MV-4-11 (cell line): Measurements from ENCODE around the gene PTGER1.

Experiments
- DNase-seq: peaks from one replicate; lab custom pipeline; 2025; lab: John Stamatoyannopoulos, UW

PTGER1 gene

DNA sequence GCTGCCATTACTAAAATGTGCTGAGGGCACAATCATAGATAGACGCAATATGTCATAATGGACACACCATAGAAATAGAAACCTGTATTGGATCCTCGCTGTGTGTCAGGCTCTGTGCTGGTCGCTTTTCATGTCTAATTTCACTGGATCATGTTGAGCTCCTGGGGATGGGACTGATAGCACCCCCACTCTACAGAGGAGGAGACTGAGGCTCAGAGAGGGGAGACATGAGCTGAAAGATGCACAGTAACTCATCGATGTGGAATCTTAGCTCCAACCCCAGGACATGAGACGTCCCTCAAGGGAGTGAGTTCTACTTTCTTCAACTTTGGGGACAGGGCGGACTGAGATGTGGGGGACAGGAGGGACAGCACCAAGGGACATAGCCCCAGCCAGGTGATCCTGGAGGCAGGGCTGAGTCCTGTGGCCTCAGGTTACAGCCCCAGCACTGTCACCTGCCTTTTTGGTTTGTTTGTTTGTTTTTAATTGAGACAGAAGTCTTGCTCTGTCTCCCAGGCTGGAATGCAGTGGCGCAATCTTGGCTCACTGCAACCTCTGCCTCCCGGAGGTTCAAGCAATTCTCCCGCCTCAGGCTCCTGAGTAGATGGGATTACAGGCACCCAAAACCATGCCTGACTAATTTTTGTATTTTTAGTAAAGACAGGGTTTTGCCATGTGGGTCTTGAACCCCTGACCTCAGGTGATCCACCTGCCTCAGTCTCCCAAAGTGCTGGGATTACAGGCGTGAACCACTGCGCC lies 27.4 kb upstream of the PTGER1 start:
- no peak for DNase-seq

DNA sequence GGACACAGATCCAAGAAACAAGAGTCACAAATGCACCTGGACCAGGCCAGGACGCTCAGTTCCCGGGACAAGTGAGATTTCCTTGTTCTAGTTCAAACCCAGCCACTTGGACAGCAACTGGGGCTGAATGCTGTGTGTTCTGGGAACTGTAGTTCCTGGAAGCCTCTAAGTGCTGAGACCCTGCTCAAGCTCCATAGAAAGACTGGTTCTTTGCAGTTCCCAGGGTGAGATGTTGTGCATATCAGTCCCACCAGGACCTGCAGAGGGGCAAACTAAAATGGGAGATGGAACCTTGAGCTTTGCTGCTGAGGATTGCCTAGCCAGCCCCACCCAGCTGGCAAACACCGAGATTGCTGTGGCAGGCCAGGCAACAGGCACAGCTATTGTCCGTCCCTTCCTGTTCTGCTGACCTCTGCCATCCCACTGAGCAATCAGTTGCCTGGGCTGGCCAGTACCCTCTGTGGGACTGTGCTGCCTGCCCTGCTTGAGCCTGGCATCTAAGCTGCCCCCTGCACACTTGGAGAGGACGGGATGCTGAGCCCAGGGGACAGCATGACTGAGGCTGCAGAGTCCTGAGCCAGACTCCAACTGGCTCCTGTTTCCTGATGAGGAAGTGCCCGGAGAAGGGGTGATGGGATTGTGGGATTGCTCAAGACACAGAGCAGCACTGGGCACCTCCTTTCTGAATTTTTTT lies 22.2 kb upstream of the PTGER1 start:
- DNase-seq: peak; percentile 43

DNA sequence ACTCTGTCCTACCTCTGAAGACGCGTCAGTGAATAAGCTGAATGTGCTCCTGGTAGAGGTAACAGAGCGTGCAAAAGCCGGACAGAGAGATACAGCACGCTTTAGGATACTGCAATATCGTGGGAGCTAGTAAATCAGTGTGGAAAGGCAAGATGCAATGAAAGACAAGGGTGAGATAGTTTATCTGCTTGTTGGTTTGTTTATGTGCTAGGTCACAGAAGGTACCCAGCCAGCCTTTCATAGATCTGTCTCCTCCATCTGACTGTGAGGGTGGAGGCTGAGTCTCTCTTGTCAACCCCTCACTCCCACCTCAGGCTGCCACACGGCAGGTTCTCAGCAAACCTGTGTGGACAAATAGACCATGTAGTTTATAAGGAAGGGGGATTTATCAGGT lies 21.7 kb upstream of the PTGER1 start:
- DNase-seq: no peak

DNA sequence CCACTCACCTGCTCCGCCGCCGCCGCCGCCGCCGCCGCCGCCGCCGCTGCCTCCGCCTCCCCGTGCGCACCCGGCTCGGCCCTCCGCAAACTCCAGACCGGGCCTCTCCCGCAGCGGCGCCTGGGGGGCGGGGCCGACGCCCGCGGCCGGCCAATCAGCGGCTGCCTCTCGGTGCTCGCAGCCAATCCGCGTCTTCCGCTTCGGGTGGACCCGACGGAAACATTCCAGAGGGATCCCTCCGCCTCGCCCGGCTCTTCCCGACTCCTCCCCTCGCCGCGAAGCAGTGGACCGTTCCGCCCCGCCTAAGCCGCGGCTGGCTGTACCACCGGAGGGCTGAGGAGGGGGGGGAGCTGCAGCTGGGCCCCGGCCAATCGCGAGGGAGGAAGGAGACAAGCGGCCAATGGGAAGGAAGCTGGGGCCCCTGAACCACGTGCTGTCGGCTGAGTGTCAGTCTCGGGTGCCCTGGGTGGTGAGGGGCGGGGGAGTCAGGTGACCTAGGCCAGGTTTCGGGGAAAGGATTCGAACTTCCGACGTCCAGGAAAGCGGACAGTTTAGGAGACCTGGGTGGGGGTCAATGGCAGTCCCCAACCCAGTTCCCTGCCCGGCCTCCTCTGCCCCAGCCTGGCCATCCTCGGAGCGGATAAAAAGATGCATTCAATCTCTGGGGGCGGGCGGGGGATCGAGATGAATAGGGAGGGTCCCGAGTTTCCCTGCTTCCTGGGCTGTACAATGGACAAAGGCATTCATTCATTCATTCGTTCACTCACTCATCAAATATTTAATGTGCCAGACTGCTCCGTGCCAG lies 21.1 kb upstream of the PTGER1 start, which contains the start of gene GIPC1:
GIPC1 (minus strand) TSS at position 99 of the 805 bp plus-strand sequence. CDS start 13,151 bp downstream, outside the sequence.
- peak; percentile 92 for DNase-seq

DNA sequence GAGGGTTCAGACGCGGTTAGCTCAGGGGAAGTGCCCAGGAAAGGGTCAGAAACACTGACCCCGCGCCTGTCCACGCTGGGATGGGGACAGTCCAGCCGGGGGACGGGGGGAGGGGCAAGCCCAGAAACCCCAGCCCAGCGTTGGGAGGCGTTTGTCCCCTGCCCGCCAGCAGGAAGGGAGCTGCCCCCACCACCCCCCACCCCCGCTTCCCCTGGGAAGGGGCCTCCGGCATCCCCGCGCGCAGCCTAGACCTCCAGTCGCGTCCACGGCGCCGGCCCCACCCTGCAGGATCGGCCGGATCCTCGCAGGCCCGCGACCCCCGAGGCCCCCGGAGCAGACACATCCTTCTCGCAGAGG lies 20.5 kb upstream of the PTGER1 start:
- no peak for DNase-seq

DNA sequence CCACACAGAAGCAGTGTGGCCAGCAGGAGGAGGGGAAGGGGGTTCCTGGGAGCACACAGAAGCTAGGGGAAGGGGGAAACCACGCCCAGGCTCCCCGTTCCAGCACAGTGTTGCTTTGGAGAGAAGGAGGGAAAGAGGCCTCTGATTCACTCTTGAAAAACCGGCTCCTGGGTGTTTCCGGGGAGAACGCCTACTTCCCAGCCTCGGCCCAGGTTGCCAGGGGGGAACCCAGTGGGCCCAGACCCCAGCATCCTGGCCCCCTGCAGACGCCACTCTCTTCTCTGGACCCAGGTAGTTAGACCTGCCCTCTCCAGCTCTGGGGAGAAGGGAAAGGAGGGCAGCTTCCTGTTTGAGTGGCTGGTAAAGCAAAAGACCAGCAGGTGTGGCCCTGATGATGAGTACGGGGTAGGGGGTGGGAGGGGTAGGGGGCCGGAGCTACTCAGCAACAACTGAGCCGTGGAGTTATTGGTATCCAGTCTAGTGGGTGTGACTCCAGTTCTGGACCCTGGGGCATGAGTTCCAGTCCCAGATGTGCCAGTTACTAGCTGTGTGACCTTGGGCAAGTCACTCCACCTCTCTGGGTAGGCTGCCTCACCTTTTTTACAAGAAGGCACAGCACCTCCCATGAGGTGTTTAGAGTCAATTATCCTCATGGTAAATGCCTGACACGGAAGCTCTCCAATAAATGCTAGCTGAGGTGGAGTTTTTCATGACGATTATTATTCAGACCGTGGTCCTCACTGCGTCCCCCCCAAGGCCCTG lies 19.9 kb upstream of the PTGER1 start:
- DNase-seq: no peak

DNA sequence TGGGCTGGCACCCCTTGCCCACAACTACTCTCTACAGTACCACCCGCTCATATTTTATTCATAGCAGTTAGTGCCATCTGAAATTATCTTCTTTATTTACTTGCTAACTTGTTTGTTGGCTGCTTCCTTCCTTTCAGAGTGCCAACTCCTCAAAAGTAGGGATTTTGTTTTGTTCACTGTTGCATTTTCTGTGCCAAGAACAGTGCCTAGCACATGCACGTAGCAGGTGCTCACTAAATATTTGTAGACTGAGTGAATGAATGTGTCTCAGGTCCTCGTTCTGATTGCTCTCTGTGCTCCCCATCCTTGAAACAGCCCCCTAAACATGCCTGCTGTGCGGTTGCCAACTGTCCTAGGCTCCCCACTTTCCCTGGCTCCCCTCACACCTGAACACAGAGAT lies 19.3 kb upstream of the PTGER1 start:
- DNase-seq: no peak

DNA sequence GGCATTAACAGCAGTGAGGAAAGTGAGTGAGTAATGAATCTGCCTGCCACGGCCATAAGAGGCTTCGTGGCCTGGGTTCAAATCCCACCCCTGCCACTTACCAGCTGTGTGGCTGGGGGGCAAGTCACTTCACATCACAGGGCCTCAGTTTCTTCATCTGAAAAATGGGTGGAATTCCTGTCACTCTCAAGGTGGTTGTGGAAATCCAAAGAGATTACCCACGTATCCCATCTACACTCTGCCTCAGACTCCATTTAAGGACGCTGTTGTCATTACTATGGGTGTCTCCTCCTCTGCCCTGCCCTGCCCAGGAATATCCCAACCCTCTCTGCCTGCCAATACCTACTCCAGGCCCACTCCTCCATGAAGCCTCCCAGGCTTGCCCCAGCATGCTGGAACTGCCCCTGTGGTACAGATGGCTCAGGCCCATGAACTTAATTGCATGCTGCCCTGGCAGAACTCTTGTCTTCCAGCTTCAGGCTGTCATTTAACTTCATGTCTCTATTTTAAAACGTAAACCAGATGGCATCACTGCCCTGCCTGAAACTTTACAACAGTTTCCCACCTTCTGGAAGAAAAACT lies 17.7 kb upstream of the PTGER1 start:
- DNase-seq: no peak

DNA sequence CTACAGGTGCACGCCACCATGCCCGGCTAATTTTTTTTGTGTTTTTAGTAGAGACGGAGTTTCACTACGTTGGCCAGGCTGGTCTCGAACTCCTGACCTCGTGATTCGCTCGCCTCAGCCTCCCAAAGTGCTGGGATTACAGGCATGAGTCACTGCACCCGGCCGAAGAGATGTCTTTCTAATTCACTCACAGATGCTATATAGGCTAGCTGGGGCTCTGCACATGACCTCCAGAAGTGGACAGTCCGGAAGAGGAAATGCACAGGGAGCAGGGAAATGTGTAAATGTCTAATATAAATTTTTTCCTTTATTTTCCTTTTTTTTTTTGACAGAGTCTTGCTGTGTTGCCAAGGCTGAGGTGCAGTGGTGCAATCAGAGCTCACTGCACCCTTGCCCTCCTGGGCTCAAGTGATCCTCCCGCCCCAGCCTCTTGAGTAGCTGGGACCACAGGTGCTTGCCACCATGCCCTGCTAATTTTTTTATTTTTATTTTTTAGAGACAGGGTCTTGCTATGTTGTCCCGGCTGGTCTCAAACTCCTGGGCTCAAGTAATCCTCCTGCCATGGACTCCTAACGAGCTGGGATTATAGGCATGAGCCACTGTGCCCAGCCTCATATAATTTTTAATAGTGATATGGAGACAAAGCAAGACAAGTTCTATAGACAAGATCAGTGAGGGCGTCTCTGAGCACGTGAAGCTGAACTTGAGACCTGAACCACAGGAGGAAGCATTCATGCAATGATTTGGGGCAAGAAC lies 12.4 kb upstream of the PTGER1 start:
- DNase-seq: no peak

DNA sequence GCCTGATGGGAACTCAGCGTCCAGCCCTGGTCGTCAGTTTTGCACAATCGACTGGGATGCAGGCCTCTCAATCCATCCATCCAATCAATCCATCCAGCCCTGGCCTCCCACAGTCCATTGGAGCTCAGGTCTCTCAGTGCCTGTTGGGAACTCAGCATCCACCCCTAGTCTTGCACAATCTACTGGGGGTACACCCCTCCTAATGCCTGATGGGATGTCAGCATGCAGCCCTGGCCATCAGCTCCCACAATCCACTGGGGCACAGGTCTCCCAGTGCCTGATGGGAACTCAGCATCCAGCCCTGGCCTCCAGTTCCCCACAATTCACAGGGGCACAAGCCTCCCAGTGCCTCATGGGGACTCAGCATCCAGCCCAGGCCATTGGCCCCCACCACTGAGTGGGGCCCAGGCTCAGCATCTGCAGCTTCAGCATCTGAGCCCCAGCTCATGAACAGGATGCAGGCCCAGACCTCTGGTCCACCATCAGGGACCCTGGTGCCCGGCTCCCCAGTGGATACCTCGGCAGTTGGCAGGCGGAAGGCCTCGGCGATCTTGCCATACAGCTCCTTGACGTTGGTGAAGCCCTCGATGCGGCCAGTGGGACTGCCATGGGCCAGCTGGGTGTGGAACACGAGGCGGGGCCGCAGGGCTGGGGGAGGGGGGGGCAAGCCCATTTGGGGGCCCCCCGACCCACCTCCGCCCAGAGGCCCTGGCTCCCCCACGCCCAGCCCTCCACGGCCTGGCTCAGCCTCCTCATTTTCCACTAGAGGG lies 7.2 kb upstream of the PTGER1 start:
- DNase-seq: no peak

DNA sequence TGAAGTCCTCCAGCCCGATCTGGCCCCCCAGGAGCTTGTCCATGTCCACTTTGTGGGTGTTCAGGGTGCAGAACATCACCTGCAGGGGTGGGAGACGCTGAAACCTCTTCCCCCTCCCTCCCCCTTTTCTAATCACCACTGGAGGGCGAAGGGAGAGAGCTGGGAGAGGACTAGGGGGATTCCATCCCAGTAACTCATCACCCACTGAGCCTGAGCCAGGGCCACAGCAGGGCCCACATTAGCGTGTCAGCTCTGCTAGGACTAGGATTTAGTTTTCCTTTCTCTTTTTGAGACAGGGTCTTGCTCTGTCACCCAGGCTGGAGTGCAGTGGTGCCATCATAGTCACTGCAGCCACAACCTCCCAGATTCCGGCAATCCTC lies 5.5 kb upstream of the PTGER1 start:
- no peak for DNase-seq

DNA sequence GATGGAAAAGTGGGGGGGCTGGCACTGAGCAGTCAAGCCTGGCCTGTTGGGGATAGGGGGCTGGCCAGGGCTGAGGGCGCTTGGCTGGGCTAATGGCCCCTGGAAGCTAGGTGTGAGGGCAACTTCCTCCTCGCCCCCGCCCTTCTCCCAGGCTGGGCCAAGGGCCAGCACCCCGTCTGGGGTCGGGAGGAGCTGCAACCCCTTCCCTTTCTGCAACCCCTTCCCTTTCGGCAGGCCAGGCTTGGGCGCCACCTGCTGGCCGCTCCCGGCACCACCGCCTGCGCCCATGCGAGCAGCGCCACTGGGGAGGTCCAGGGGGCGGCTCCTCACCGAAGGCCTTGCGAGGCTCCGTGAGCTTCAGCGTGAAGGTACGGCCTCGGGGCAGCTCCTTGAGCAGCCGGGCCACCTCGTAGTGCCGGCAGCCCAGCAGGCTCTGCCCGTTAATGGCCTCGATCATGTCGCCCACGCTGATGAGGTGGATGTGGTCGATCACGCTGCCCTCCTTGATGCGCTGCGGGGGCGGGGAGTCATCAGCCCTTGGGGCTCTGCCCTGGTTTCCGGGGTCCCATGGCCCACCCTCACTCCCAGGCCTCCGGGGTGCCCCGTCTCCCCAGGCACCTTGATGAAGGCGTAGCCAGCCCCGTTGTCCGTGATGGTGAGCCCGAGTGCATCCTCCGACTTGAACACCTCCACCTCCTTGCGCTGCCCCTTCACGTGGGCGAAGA lies 5.0 kb upstream of the PTGER1 start:
- DNase-seq: peak; percentile 24

DNA sequence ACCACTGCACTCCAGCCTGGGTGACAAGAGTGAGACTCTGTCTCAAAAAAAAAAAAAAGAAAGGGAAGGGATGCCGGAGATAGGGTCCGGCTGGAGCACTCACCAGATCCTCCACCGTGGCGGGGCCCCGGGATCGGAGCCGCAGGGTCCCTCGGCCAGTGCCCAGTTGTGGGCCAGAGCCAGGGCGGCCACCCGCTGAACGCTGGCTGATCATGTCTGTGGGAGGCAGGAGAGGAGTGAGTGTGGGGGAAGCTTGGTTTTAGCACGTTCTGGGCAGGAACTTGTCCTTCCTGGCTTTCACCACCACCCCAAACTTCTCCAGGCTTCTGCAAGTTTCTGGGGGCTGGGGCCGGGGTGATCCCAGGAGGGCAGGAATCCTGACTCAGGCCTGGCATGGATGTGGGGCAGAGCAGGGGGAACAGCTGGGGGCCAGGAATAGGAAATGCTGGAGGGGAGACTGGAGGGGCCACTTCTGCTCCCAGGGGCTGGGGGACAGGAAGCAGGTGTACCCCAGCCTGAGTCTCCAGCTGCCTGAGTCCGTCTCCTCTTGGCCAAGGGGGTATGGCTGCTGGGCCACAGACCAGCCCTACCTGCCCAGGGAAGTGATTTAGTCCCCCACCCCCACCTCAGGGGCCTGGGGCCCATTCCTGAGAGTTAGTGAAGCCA lies 4.3 kb upstream of the PTGER1 start:
- DNase-seq: no peak

DNA sequence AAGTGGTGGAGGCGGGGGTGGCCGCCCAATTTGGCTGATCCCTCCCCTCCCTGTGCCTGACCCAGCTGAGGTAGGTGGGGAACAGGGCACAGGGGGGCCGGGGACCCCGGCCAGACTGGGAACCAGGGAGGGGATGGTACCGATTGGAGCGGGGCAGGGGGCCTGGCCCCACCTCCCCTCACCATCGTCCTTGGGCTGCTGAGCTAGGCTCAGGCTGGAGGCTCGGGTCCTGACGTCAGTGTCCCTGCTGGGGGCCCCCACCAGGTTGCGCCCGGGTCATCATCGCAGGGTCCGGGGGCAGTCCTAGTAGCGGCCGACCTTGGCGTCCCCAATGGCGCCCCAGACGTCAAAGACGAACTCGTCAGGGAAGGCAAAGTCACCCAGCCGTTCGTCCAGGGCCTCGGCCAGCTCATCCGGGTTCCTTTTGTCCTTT lies 3.0 kb upstream of the PTGER1 start:
- no peak for DNase-seq

DNA sequence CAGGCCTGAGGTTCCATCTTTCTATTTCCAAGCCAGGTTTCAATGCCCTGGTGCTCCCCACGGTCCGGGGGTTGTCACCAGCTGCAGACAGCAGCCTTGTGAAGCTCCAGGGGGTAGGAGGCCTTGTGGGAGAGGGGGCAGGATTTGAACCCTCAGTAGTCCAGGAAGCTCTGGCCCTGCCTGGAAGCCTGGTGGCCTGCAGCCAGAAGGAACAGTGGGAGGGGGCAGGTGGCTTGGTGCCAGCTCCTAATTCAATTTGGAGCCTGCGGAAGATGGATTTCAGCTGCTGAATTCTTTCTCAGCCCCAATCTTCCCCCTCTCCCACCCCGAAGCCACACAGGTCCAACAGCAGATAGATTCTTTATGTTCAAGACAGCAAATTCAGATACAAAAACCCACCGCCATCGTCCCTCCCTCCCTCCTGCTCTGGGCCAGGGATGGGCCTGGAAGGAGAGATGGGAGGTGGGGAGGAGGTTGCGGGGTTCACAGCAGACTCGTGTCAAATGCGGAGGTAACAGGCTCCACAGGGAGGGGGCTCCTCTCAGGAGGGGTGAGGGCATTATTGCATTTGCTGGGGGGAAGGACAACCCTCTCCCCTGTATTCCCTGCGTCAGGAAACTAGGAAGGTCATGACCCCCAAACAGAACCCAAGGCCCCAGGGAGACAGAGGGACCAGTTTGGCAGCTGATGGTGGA lies 2.4 kb upstream of the PTGER1 start:
- DNase-seq: no peak

DNA sequence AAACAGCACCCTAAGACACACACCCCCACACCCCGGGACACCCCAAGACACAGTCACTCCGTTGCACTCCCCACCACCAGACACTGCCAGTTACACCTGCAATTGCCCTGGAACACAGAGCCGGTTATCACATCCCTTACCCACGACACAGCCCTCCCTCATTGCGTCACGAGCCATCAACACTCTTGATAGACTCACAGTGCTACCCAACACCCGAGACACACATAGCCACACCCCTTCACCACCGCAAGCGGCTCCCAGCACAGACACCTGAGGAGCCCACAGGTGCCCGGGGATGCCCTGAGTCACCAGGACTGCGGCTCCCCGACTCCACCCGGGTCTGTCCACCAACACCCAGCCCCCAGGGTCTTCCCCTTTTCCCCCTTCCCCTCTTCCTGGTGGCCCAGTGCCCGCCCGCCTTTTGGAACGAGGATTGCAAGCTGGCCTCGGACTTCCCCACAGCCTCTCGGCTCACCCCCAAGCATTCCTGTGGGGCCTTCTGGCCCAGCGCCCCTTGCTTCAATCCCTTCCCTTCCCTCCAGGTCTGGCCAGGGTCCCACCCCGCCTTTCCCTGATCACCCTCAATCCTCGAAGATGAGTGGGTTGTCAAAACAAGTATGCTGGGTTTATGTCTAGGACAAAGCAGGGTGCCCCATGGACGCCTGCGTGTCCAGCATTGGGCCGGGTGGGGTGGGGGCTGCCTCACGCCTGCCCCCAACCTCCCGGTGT lies 1.7 kb upstream of the PTGER1 start:
- peak; percentile 82 for DNase-seq

DNA sequence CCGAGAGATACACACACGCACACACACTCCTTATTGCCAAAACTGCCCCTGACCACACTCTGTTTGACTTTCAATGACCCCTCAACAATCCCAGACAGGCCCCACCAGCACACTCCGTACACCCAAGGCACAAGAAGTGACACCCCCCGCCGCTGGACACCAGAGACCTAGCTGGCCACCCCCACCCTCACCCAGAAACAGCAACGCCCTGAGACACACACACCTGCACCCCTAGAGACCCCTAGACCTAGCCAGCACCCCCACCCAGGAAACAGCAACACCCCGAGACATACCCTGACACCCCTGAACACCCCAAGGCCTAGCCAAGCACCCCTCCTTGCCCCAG lies 1.1 kb upstream of the PTGER1 start:
- no peak for DNase-seq

DNA sequence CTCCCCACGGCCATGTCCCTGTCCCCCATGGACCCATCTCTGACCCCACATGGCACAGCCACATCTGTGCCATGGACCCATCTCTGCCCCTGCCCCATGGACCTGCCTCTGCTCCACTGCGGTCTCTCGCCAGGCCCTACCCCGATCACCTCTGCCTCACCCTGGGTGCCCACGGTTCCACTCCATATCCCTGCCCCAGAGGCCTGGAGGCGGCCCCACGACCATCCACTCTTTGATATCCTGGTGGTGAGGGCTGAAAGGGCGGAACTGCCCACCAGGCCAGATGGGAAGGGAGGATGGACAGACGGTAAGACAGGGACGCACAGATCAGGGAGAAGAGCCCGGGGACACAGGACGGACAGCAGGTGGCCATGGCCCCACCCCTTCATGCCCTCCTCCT lies 327 bp downstream of the PTGER1 start:
- DNase-seq: no peak
